ENCODE data around the gene FXN.

DNA sequence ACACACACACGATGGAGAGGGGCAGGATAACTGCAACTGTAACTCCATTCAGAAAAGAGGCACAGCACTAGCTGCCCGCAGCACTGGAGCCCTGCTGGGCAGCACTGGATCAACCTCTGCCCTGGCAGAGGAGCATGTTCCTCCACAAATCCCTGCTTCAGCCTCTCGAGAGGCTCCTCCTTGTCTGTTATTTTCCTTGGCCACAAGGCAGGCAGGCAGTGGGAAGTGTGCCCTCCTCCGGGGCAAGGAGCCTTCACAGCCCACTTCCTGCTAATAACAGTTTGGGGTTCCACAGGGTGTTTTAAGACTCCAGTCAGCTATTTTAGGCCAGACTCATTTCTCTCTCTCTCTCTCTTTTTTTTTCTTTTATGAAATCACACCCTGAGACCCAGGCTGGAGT lies 11.8 kb downstream of the FXN start:
- TF ChIP-seq, protein P1, sequence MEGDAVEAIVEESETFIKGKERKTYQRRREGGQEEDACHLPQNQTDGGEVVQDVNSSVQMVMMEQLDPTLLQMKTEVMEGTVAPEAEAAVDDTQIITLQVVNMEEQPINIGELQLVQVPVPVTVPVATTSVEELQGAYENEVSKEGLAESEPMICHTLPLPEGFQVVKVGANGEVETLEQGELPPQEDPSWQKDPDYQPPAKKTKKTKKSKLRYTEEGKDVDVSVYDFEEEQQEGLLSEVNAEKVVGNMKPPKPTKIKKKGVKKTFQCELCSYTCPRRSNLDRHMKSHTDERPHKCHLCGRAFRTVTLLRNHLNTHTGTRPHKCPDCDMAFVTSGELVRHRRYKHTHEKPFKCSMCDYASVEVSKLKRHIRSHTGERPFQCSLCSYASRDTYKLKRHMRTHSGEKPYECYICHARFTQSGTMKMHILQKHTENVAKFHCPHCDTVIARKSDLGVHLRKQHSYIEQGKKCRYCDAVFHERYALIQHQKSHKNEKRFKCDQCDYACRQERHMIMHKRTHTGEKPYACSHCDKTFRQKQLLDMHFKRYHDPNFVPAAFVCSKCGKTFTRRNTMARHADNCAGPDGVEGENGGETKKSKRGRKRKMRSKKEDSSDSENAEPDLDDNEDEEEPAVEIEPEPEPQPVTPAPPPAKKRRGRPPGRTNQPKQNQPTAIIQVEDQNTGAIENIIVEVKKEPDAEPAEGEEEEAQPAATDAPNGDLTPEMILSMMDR (IDR thresholded peaks at IDR 0.05) = no peak
- no peak for TF ChIP-seq ZFX (IDR thresholded peaks at IDR 0.05; ENCODE audit: borderline replicate concordance)
